ENCODE results near the gene C1orf141.
"Not testable (repeated sequence)": the region's sequence is repeated elsewhere in the genome, so short reads cannot be mapped to it uniquely, and the experiment has no call there.

The C1orf141 gene

GRCh38 chr1:67088440-67088839 is 46.3 kb downstream of the C1orf141 start:
- CTCF ChIA-PET = no interaction called here
- TF ChIP-seq CTCF (IDR thresholded peaks at IDR 0.05; ENCODE audit: control extremely low read depth, extremely low read depth, low read depth, missing control alignments) = no peak
- no peak for DNase-seq (ENCODE audit: extremely low spot score)
- POLR2A ChIA-PET = no interaction called here

- POLR2A ChIA-PET = no interaction called here
- CTCF ChIA-PET = interaction anchor here (1.0 kb wide), 1 partner anchor 20 kb away, joined by 5 read pairs; no protein-coding TSS in a partner anchor
- no peak for DNase-seq (ENCODE audit: extremely low spot score)
- TF ChIP-seq CTCF (IDR thresholded peaks at IDR 0.05; ENCODE audit: control extremely low read depth, extremely low read depth, low read depth, missing control alignments) = no peak
Measured at GRCh38 chr1:67085326-67085725, 49.4 kb downstream of the C1orf141 start.

- DNase-seq (ENCODE audit: extremely low spot score) = no peak
- CTCF ChIA-PET = interaction anchor here (1.0 kb wide), 1 partner anchor 20 kb away, joined by 5 read pairs; no protein-coding TSS in a partner anchor
- POLR2A ChIA-PET = no interaction called here
- TF ChIP-seq CTCF (IDR thresholded peaks at IDR 0.05; ENCODE audit: control extremely low read depth, extremely low read depth, low read depth, missing control alignments) = no peak
Measured at GRCh38 chr1:67084765-67085318, 49.9 kb downstream of the C1orf141 start.

GRCh38 chr1:67078291-67078690 is 56.5 kb downstream of the C1orf141 start:
- DNase-seq (ENCODE audit: extremely low spot score) = no peak
- ChIA-PET CTCF (interaction anchor here (1.0 kb wide), 1 partner anchor 82 kb away, joined by 3 read pairs; no protein-coding TSS in a partner anchor), POLR2A (no interaction called here)
- no peak for TF ChIP-seq CTCF (IDR thresholded peaks at IDR 0.05; ENCODE audit: control extremely low read depth, extremely low read depth, low read depth, missing control alignments)

- no peak for DNase-seq (ENCODE audit: extremely low spot score)
- TF ChIP-seq CTCF (IDR thresholded peaks at IDR 0.05; ENCODE audit: control extremely low read depth, extremely low read depth, low read depth, missing control alignments) = no peak
- ChIA-PET CTCF (interaction anchor here (0.8 to 1.0 kb wide), 2 partner anchors 47 to 81 kb away, joined by 3 read pairs; no protein-coding TSS in a partner anchor), POLR2A (no interaction called here)
Measured at GRCh38 chr1:67077593-67077992, 57.2 kb downstream of the C1orf141 start.

GRCh38 chr1:67072749-67073148 is 62.0 kb downstream of the C1orf141 start:
- POLR2A ChIA-PET = no interaction called here
- no peak for DNase-seq (ENCODE audit: extremely low spot score)
- CTCF ChIA-PET = no interaction called here
- no peak for TF ChIP-seq CTCF (IDR thresholded peaks at IDR 0.05; ENCODE audit: control extremely low read depth, extremely low read depth, low read depth, missing control alignments)

GRCh38 chr1:67067655-67068054 is 67.1 kb downstream of the C1orf141 start:
- DNase-seq (ENCODE audit: extremely low spot score); POLR2A ChIA-PET; CTCF ChIA-PET: not testable (repeated sequence)
